Type B pancreatic cell (in vitro differentiated cells): ENCODE measurements around the gene PIK3CB. TPM values are rescaled to one million over a fixed set of nuclear protein-coding genes. Genes with fewer than 3 reads are reported as not detected.

Source experiments
- DNase-seq: peaks from one replicate; pipeline ENCODE4 v3.0.0; 2021; ENCODE audit warnings: mixed read lengths; ENCODE audit not compliant: unreplicated experiment; ENCODE audit errors: extremely low spot score
- H3K27ac Mint-ChIP-seq: 2 replicates; pipeline ENCODE4 v1.8.0; 2021; ENCODE audit warnings: mild to moderate bottlenecking, mixed read lengths
- H3K27me3 Mint-ChIP-seq: 2 replicates; pipeline ENCODE4 v1.8.0; 2021; ENCODE audit warnings: mixed read lengths
- H3K36me3 Mint-ChIP-seq: 2 replicates; pipeline ENCODE4 v1.8.0; 2021; ENCODE audit warnings: mixed read lengths
- H3K4me1 Mint-ChIP-seq: one replicate; pipeline ENCODE4 v1.8.0; 2021; ENCODE audit warnings: mixed read lengths; ENCODE audit not compliant: unreplicated experiment
- H3K4me3 Mint-ChIP-seq: 2 replicates; pipeline ENCODE4 v1.8.0; 2021; ENCODE audit warnings: mild to moderate bottlenecking, mixed read lengths
- H3K9me3 Mint-ChIP-seq: 2 replicates; pipeline ENCODE4 v1.8.0; 2021; ENCODE audit warnings: mixed read lengths
- total RNA-seq: library from RNA; stranded (reverse); gene quantifications from 2 replicates; pipeline ENCODE4 v1.2.1, GENCODE V29; 2021; ENCODE audit warnings: low replicate concordance
- TF ChIP-seq, protein P1 (sequence below): fragments of 200-600 bp; sonication (generic); conservative IDR thresholded peaks from 2 replicates; pipeline ENCODE4 v1.5.0; 2021; ENCODE audit warnings: antibody characterized with exemption, mild to moderate bottlenecking

PIK3CB gene
- total RNA-seq, 1 donor from 2014 or later: 14.8 TPM

DNA sequence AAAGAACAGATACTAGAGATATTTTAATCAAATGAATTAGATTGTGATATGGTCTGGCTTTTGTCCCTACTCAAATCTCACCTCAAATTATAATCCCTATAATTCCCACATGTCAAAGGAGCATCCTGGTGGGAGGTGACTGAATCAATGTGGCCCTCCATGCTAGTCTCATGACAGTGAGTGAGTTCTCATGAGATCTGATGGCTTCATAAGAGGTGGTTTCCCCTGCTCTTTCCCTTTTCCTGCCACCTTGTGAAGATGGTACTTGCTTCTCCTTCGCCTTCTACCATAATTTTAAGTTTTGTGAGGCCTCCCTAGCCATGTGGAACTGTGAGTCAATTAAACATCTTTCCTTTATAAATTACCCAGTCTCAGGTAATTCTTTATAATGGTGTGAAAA lies 143.4 kb downstream of the PIK3CB start:
- Mint-ChIP-seq H3K36me3 (peaks cover 6% of the 10 kb centered on the region), H3K4me1 (peaks cover 22% of the 10 kb centered on the region), H3K27me3 (no peaks in the 10 kb centered on the region), H3K4me3 (no peak overlapping the region), H3K27ac (no peak overlapping the region), H3K9me3 (no peaks in the 10 kb centered on the region)
- TF ChIP-seq, protein P1, sequence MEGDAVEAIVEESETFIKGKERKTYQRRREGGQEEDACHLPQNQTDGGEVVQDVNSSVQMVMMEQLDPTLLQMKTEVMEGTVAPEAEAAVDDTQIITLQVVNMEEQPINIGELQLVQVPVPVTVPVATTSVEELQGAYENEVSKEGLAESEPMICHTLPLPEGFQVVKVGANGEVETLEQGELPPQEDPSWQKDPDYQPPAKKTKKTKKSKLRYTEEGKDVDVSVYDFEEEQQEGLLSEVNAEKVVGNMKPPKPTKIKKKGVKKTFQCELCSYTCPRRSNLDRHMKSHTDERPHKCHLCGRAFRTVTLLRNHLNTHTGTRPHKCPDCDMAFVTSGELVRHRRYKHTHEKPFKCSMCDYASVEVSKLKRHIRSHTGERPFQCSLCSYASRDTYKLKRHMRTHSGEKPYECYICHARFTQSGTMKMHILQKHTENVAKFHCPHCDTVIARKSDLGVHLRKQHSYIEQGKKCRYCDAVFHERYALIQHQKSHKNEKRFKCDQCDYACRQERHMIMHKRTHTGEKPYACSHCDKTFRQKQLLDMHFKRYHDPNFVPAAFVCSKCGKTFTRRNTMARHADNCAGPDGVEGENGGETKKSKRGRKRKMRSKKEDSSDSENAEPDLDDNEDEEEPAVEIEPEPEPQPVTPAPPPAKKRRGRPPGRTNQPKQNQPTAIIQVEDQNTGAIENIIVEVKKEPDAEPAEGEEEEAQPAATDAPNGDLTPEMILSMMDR: no peak
- no peak for DNase-seq

DNA sequence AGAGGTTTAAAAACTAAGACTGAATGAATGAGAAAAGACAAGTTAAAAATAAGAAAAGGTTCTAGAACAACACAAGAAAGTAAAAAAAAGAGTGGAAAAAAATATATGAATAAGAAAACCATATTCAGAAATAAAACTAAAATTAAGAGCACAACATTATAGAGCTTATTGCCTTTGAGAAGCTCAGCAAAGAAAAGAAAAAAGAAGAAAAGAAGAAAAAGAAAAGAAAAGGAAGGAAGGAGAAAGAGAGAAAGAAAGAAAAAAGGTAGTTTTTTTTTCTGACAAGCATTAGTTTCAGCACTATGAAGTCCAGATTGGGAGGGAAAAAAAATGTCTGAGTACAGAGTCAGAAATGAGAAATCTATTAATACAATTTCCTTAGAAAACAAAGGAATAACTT lies 144.7 kb downstream of the PIK3CB start:
- Mint-ChIP-seq H3K27me3 (no peaks in the 10 kb centered on the region), H3K27ac (no peak overlapping the region), H3K4me3 (no peak overlapping the region), H3K9me3 (no peaks in the 10 kb centered on the region), H3K4me1 (peaks cover 22% of the 10 kb centered on the region), H3K36me3 (peaks cover 6% of the 10 kb centered on the region)
- TF ChIP-seq, protein P1: no peak
- DNase-seq: no peak

DNA sequence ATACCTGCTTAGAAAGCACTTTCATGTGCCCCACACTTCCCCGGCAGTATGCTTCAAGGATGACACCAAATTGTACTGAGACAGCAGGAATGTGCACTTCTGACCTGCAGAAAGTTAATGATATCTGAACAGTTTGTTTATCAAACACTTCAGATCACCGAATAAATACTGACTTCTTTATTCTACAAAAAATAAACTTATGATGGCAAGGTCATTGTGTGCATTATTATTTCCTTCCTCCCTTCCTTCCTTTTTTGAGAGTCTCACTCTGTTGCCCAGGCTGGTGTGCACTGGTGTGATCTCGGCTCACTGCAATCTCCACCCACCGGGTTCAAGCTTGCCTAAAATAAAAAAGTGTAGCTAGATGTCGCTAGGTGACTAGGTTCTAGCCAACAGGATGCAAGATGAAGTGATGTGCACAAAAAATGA lies 145.8 kb downstream of the PIK3CB start:
- TF ChIP-seq, protein P1: no peak
- no peak for DNase-seq
- peaks cover 14% of the 10 kb centered on the region for H3K4me1 Mint-ChIP-seq
- H3K4me3 Mint-ChIP-seq: no peak overlapping the region
- no peaks in the 10 kb centered on the region for H3K9me3 Mint-ChIP-seq
- H3K36me3 Mint-ChIP-seq: peaks cover 6% of the 10 kb centered on the region
- H3K27ac Mint-ChIP-seq: no peak overlapping the region
- H3K27me3 Mint-ChIP-seq: no peaks in the 10 kb centered on the region

DNA sequence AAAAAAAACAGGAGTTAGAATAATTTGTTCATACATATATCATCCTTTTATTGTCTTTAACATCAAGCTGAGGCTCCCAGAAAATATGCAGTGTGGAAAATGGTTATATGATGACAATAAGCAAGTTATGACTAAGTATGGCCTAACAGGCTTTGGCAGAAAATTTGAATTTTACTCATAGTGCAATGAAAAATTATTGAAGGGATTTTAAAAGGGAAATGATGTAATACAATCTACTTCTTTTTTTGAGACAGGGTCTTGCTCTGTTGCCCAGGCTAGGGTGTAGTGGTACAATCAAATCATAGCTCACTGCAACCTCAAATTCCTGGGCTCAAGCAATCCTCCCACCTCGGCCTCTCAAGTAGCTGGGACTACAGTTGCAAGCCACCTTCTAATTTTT lies 147.5 kb downstream of the PIK3CB start:
- Mint-ChIP-seq H3K36me3 (peaks cover 6% of the 10 kb centered on the region), H3K4me3 (no peak overlapping the region), H3K4me1 (peaks cover 18% of the 10 kb centered on the region), H3K27me3 (no peaks in the 10 kb centered on the region), H3K27ac (no peak overlapping the region), H3K9me3 (no peaks in the 10 kb centered on the region)
- TF ChIP-seq, protein P1: no peak
- DNase-seq: no peak

DNA sequence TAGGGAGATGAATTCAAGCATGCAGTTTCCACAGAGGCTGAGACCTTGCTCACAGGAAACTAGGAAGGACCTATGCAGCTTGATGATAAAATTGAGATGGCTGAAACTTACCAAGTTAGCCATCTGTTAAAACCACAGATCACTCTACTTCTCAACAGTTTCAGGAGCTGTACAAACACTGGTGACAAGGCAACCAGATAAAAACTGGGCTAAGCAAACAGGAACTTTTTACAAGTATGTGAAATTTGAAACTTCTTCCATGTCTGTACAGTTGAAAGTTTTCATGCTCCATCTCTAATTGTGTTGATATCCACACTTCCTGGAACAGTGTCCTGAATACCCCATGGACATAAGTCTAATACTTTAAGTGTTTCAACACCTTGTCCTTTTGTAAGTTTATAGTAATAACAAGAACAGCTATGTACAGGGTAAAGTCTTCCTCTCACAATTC lies 147.9 kb downstream of the PIK3CB start:
- Mint-ChIP-seq H3K9me3 (no peaks in the 10 kb centered on the region), H3K4me1 (peaks cover 22% of the 10 kb centered on the region), H3K27ac (no peak overlapping the region), H3K27me3 (no peaks in the 10 kb centered on the region), H3K4me3 (no peak overlapping the region), H3K36me3 (peaks cover 6% of the 10 kb centered on the region)
- no peak for DNase-seq
- TF ChIP-seq, protein P1: no peak

DNA sequence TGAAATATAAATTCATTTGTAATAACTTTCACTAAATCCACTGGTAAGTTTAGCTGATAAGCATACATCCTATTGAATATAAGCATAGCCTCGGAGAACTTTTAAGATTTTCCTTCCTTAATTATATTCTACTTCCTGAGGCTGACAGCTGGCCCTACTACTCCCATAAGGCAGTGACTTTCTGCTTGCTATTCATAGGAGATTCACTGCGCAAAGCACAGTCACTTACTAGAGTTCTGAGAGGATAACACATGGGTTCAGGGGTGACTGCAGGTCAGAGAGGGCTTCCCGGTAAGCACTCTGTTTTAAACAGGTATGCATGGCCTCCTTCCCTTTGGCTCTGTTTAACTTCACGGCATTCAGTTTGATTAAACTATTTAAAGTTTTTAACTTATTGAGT lies 150.3 kb downstream of the PIK3CB start:
- Mint-ChIP-seq H3K27ac (no peak overlapping the region), H3K4me3 (no peak overlapping the region), H3K36me3 (peaks cover 13% of the 10 kb centered on the region), H3K9me3 (no peaks in the 10 kb centered on the region), H3K27me3 (no peaks in the 10 kb centered on the region), H3K4me1 (peaks cover 28% of the 10 kb centered on the region)
- TF ChIP-seq, protein P1: no peak
- DNase-seq: no peak
